Colonic mucosa (tissue), 4 donors: ENCODE measurements around the gene PATE3. TPM values are rescaled to one million over a fixed set of nuclear protein-coding genes. Genes with fewer than 3 reads are reported as not detected.

ENCODE experiments used
- DNase-seq: peaks from one replicate; pipeline ENCODE4 v3.0.0-alpha.2; 2020
- H3K27ac ChIP-seq: fragments of 200-600 bp; one replicate; pipeline ENCODE4 v1.8.0; 2021
- H3K27me3 ChIP-seq: fragments of 200-600 bp; one replicate; pipeline ENCODE4 v1.8.0; 2021
- H3K36me3 ChIP-seq: fragments of 200-600 bp; one replicate; pipeline ENCODE4 v1.8.0; 2021
- H3K4me1 ChIP-seq: fragments of 200-600 bp; one replicate; pipeline ENCODE4 v1.8.0; 2021; ENCODE audit warnings: mild to moderate bottlenecking
- H3K4me3 ChIP-seq: fragments of 200-600 bp; one replicate; pipeline ENCODE4 v1.8.0; 2021
- H3K9ac ChIP-seq, 2 donors: one replicate each; pipeline ENCODE4 v1.7.0; 2013; ENCODE audit warnings: control low read depth in 2 of 2, low read depth in 2 of 2, low read length in 2 of 2
- H3K9me3 ChIP-seq: fragments of 200-600 bp; one replicate; pipeline ENCODE4 v1.8.0; 2021
- CTCF ChIP-seq: fragments of 200-600 bp; IDR thresholded peaks from one replicate; pipeline ENCODE4 v1.8.0; 2022; ENCODE audit warnings: antibody characterized with exemption, mild to moderate bottlenecking
- intact Hi-C: fragments of 100-400 bp; cut with DNase I; formaldehyde crosslinking; loops from one replicate; pipeline ENCODE4 v1.14.1; 2022
- total RNA-seq, 2 donors: library from RNA; stranded (reverse); fragmentation: NEBNext Ultra II Directional in 1 of 2; extraction: Animal tissue kit (Norgen Biotek cat#: 25700) in 1 of 2; gene quantifications; one replicate each; pipeline ENCODE4 v1.2.1, GENCODE V29; 2021
- donor health status: healthy.
- donor health status: DM: no; HTN: no; CAD: no.
- donor health status: DM: no; HTN: no; CAD: no.

The PATE3 gene
- total RNA-seq, 2 donors from 2014 or later = not detected

- Histone ChIP-seq H3K27me3 (no peaks in the 10 kb centered on the region), H3K27ac (no peak overlapping the region), H3K9ac (no peak overlapping the region), H3K4me3 (no peak overlapping the region), H3K36me3 (no peaks in the 10 kb centered on the region), H3K4me1 (no peaks in the 10 kb centered on the region), H3K9me3 (no peaks in the 10 kb centered on the region)
- no peak for DNase-seq
- intact Hi-C loops = no loop called here
- TF ChIP-seq CTCF = no peak
These were observed 31.9 kb upstream of the PATE3 start for GRCh38 chr11:125756050-125756449.

GRCh38 chr11:125762445-125762844 is 25.5 kb upstream of the PATE3 start:
- H3K9ac ChIP-seq = no peak overlapping the region
- no peaks in the 10 kb centered on the region for H3K36me3 ChIP-seq
- no peak overlapping the region for H3K4me3 ChIP-seq
- intact Hi-C loops = no loop called here
- H3K27ac ChIP-seq = no peak overlapping the region
- no peak for TF ChIP-seq CTCF
- no peaks in the 10 kb centered on the region for H3K27me3 ChIP-seq
- H3K4me1 ChIP-seq = no peaks in the 10 kb centered on the region
- H3K9me3 ChIP-seq = no peaks in the 10 kb centered on the region
- DNase-seq = no peak

GRCh38 chr11:125763483-125763882 is 24.4 kb upstream of the PATE3 start:
- no peak overlapping the region for H3K9ac ChIP-seq
- no peaks in the 10 kb centered on the region for H3K36me3 ChIP-seq
- intact Hi-C loops = no loop called here
- no peak for TF ChIP-seq CTCF
- H3K27me3 ChIP-seq = no peaks in the 10 kb centered on the region
- no peak overlapping the region for H3K4me3 ChIP-seq
- no peaks in the 10 kb centered on the region for H3K4me1 ChIP-seq
- H3K27ac ChIP-seq = no peak overlapping the region
- no peaks in the 10 kb centered on the region for H3K9me3 ChIP-seq
- DNase-seq = no peak

- H3K27me3 ChIP-seq = no peaks in the 10 kb centered on the region
- intact Hi-C loops = no loop called here
- no peak overlapping the region for H3K4me3 ChIP-seq
- H3K9ac ChIP-seq = no peak overlapping the region
- H3K4me1 ChIP-seq = no peaks in the 10 kb centered on the region
- H3K27ac ChIP-seq = no peak overlapping the region
- no peak for DNase-seq
- H3K9me3 ChIP-seq = no peaks in the 10 kb centered on the region
- no peak for TF ChIP-seq CTCF
- no peaks in the 10 kb centered on the region for H3K36me3 ChIP-seq
These were observed 21.7 kb upstream of the PATE3 start for GRCh38 chr11:125766251-125766650.

- intact Hi-C loops = no loop called here
- no peak for DNase-seq
- H3K9me3 ChIP-seq = no peaks in the 10 kb centered on the region
- no peaks in the 10 kb centered on the region for H3K36me3 ChIP-seq
- no peaks in the 10 kb centered on the region for H3K27me3 ChIP-seq
- H3K4me1 ChIP-seq = no peaks in the 10 kb centered on the region
- H3K27ac ChIP-seq = no peak overlapping the region
- no peak overlapping the region for H3K9ac ChIP-seq
- no peak overlapping the region for H3K4me3 ChIP-seq
- no peak for TF ChIP-seq CTCF
These were observed 19.4 kb upstream of the PATE3 start for GRCh38 chr11:125768336-125769046.
